GM21381 (cell line): ENCODE measurements around the gene ADGRA1.
"Not testable (repeated sequence)": the region's sequence is repeated elsewhere in the genome, so short reads cannot be mapped to it uniquely, and the experiment has no call there.

Source experiments
- ATAC-seq: cut with Tn5 transposase; IDR thresholded peaks from one replicate; pipeline ENCODE4 v1.9.1; 2021; ENCODE audit warnings: mild to moderate bottlenecking, moderate library complexity; ENCODE audit not compliant: unreplicated experiment

The ADGRA1 gene

DNA sequence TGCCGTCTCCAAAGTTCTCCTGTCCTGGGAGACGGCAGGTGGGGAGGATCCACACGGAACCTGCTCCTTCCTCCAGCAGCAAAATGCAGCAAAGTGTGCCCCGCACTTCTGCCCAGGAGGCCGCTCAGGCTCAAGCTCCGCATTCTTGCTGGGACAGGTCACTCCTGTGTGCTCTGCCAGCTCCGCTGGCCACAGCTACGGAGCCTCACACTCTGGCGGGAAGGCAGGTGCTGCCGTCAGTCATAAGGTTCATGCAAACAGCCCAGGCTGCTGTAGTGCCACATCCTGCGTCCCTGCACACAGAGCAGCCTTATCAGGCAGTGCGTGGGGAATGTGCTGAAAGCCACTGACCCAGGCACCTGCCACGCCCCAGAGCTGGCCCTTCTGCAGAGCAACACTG lies 22.4 kb downstream of the ADGRA1 start:
- ATAC-seq: no peak

GRCh38 chr10:133110609-133111275 lies 23.0 kb downstream of the ADGRA1 start:
- no peak for ATAC-seq

DNA sequence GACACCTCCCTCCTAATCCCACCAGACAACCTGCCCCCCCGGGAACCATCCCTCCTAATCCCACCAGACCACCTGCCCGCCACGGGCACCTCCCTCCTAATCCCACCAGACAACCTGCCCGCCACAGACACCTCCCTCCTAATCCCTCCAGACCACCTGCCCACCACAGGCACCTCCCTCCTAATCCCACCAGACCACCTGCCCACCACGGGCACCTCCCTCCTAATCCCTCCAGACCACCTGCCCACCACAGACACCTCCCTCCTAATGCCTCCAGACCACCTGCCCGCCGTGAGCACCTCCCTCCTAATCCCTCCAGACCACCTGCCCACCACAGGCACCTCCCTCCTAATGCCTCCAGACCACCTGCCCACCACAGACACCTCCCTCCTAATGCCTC lies 23.9 kb downstream of the ADGRA1 start:
- ATAC-seq: not testable (repeated sequence)

DNA sequence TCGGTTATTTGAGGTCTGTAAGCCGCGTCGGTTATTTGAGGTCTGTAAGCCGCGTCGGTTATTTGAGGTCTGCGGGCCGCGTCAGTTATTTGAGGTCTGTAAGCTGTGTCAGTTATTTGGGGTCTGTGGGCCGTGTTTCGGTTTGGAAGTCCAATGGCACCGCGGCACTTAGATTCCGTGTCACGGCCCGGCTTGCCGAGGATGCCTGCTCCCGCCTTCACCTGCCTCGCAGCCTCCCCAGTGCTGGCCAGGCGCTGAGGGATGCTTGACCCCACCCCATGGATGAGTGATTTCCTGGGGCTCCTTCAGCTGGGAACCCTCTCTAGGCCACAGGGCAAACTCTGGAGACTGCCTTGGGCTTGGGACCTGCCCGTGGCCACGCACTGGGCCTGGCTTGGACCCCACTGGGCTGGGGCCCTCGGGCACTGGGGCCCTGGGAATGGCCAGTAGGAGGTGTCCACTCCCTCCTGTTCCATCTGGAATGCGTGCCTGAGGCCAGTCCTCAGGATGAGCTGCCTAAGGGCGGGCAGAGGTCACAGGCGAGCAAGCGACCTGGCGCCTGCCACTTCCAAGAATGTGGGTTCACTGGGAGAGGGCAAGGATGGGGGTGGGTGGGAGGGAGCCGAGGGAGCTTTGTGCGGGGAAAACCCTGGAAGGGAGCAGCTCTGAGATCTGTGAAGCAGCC lies 25.6 kb downstream of the ADGRA1 start:
- ATAC-seq: no peak

GRCh38 chr10:133113847-133114246 lies 26.1 kb downstream of the ADGRA1 start:
- no peak for ATAC-seq

- no peak for ATAC-seq
Observed at GRCh38 chr10:133114251-133114650, 26.5 kb downstream of the ADGRA1 start.

GRCh38 chr10:133114726-133115452 lies 27.2 kb downstream of the ADGRA1 start:
- ATAC-seq: no peak

DNA sequence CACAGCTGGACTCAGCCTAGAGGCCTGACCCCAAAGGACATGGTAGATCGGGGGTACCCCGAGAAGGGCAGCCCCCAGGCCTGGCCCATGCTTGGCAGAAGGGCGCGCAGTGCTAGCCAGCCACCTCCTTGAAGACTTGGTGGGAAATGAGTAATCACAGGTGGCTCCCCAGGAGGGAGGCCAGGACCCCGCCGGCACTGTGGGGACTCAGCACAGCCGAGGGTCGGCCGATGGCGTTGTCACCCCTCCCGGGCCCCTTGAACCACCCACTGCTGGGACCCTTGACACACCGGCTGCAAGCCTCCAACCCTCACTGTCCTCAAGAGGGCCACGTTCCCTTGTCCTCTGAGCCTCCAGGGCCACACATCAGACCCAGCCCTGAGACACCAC lies 27.7 kb downstream of the ADGRA1 start:
- no peak for ATAC-seq

DNA sequence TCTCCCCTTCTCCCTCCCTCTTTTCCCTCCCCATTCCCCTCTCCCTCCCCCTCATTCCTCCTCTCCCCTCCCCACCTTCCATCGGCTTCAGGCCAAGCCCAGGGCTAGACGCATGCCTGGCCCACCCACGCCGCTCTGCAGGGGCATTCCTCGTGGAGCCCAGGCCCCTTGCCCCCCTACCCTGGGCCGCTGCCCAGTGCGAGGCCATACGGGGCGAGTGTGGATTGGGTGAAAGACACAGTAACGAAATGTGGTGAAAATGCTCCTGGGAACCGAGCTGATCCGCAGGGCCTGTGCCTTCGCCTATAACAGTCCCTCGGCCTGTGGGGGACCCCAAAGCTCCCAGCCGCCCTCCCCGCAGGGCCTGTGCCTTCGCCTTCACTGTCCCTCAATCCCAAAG lies 28.3 kb downstream of the ADGRA1 start:
- ATAC-seq: no peak

- ATAC-seq: no peak
Observed at GRCh38 chr10:133116455-133116854, 28.7 kb downstream of the ADGRA1 start.

DNA sequence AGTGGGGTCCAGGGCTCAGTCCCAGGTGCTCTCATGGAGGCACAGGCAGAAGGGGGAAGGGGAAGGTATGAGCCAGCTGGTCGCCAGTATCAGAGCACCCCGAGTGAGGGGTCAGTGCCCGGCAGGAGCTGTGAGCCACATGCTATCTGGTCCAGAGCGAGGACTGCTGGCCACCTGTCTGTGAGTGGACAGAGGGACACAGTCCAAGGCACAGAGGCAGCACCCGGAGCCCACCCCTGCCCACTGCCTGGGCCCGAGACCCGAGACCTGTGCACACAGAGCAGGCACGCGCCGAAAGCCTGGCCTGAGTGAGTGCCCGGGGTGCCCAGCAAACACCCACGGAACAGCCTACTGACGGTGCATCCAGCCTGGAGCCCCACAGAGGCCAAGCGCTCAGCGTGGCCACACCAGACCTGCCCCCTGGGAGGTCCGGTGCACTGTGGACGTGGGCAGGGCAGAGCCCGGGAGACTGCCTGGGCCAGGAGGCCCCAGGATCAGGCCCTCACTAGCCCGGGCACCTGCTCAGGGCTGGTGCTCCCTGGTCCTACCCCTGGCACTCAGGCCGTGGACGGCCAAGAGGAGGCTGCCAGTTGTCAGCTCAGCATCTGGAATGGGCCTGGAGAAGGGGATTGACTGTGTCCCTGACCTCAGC lies 29.4 kb downstream of the ADGRA1 start:
- no peak for ATAC-seq

GRCh38 chr10:133117688-133118071 lies 30.0 kb downstream of the ADGRA1 start:
- no peak for ATAC-seq

GRCh38 chr10:133121479-133121878 lies 33.8 kb downstream of the ADGRA1 start:
- ATAC-seq: no peak

DNA sequence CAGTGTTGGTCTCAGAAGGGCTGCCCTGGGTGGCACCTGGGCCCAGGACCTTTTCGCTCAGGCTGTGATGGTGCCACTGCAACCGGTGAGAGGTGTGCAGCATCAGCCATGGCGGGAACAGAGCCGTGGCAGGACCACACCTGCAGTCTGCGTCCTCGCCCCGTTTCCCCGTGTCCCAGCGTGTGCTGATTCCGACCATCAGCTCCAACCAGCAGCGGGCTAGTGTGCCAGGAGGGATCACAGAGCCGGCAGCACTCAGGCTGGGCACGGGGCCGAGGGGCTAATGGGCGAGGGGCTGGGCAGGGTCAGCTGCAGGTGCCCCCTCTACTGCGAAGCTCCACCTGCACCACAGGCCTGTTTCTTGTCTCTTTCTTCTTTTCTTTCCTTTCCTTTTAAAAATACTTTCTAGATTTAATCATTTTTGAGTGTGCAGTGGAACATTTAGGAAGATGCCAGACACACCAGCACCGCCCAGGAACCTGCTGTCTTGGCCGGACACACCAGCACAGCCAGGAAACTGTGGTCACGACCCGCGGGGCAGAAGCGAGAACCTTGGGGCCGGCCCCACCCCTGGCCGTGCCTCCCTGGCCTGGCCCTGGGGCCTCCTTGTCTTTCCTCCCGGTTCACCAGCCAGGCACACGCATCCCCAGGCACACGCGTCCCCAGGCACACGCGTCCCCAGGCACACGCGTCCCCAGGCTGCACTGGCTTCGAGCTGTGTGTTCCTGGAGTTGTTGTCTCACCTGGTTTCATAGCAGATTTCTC lies 34.6 kb downstream of the ADGRA1 start:
- ATAC-seq: no peak

DNA sequence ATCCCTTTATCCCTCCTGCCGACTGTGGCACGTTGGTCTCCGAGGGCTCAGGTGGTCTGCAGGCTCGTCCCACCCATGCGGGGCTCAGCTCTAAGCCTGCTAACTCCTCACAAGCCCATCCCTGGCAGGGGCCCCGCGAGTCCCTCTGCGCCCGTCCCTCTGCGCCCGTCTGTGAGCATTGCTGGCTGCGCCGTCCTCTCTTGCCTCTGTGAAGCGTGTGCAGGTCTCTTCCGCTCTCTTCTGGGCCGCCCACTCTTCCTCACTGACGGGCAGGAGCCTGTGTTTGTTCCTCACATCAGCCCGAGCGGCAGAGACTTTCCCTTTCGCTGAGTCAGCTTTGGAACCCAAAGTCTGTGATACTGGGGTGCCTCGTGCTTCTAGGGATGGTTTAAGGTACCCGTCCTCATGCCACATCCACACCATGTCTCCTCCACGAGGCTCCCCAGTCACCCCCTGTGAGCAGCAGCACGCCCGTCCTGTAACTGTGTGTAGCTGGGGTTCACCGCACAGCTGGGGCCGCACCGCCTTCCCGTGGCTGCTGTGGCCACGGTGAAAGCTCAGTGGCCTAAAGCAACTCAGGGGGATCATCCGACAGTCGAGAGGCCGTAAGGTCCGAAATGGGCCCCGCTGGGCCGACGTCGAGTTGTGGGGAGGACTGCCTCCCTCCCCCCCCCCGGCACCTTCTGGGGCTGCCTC lies 35.5 kb downstream of the ADGRA1 start:
- no peak for ATAC-seq

DNA sequence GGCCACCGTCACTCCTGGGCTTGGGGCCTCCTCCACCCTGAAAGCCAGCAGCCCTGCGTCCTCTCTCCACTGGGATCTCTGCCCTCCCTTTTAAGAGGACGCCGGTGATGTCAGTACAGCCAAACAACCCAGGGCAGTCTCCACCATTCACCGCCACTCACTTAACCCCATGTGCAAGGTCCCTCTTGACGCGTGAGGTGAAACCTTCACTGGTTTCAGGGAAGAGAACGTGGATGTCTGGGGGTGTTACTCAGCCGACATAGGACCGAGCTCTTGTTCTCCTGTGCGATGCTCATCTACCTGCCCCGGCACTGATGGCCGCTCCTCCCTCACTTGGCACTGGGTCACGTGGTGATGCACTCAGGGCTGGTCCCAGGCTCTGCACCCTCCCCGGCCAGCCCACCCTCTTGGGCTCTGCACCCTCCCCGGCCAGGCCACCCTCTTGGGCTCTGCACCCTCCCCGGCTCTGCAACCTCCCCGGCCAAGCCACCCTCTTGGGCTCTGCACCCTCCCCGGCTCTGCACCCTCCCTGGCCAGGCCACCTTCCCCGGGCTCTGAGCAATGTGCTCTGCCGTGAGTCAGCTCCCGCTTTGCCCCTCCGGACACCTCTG lies 36.1 kb downstream of the ADGRA1 start:
- ATAC-seq: no peak

DNA sequence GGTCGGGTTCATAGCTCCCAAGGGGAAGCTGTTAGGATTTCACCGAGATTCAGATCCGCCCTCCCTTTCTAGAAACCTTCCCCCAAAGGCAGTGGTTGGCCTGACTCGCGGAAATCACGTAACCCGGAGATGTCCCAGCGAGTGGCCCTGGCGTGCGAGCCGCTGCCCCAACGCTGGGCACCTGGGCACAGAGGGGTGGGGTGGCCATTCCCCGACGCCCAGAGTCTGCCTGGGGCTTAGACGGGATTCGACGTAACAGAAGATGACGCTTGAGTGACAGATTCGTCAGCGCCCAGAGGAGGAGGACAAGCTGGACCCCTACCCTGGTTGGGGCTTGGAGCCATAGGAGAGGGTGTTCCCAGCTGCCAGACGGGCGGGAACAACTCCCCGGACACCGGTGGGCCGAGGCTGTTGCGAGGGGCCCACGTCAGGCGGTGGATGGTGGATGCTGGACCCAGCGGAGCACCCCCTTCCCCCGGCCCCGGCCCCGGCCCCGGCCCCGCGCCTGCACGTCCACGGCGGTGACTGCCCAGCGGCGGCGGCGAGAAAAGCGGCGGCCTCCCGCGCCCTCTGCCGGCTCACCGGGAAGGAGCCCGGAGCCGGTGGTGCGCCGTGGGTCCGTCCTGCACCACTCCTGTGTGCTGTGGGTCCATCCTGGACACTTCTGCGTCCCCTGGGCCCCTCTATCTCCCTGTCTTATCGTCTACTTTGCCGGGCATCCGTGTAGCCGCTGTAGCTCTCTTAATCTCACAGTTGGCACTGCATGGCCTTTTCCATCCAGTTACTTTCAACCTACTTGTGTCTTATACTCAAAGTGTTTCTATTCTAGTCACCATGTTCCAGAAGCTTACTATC lies 36.9 kb downstream of the ADGRA1 start:
- ATAC-seq: no peak

DNA sequence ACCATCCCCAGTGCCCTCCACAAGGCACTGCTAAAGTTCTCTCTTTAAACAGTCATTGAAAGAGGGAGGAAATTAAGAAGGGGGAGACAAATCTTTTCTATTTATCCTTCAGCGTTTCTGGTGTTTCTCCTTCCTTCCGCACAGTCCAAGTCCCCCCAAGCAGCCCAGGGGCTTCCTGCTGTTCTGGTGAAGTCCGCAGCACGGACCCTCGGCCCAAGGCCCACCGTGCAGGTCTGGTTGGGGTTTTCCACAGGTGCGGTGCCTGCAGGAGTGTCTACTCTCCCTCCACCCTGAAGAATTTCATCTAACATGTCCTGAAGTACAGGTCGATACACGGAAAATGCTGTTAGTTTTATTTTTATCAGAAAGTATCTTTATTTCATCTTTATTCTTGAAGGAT lies 38.2 kb downstream of the ADGRA1 start:
- ATAC-seq: no peak
